GM19438 (cell line): Measurements from ENCODE around the gene SP1.
"Not testable (repeated sequence)": the region's sequence is repeated elsewhere in the genome, so short reads cannot be mapped to it uniquely, and the experiment has no call there.

Experiments
- ATAC-seq: cut with Tn5 transposase; IDR thresholded peaks from one replicate; pipeline ENCODE4 v1.9.1; 2021; ENCODE audit warnings: low read depth; ENCODE audit not compliant: unreplicated experiment

SP1 gene

GRCh38 chr12:53410951-53411350 lies 31.0 kb downstream of the SP1 start:
- ATAC-seq: no peak

GRCh38 chr12:53413485-53414204 lies 33.7 kb downstream of the SP1 start:
- ATAC-seq: no peak

DNA sequence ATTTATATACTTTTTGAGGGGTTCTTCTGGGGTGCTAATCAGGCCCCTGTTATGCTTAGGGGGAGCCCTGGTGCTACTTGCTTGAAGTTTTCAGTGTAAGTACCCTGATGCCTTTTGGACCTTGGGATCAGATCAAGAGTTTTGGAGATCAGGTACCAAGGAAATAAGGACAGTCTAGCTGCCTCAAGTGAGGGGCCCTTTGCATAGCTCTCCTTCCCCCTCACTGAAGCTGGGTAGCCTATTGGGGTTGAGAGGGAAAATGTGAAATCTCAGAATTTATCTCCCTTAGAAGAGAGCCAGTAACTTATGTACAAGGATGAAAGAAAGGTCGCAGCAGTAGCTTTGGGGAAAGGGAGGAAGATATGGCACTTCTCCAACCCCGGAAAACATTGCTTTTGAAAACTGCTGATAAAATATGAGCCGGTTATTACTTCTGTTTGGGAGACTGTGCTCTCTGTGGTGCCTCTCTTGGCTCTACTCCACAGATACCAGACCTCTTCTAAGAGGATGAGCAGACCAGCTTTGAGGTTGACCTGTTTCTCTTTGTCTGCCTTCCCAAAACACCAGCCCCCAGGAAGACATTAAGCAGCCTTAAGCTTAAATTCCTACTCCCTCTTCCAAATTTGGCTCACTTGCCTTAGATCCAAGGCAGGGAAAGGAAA lies 34.9 kb downstream of the SP1 start:
- ATAC-seq: no peak

GRCh38 chr12:53415752-53416389 lies 35.9 kb downstream of the SP1 start:
- not testable (repeated sequence) for ATAC-seq

DNA sequence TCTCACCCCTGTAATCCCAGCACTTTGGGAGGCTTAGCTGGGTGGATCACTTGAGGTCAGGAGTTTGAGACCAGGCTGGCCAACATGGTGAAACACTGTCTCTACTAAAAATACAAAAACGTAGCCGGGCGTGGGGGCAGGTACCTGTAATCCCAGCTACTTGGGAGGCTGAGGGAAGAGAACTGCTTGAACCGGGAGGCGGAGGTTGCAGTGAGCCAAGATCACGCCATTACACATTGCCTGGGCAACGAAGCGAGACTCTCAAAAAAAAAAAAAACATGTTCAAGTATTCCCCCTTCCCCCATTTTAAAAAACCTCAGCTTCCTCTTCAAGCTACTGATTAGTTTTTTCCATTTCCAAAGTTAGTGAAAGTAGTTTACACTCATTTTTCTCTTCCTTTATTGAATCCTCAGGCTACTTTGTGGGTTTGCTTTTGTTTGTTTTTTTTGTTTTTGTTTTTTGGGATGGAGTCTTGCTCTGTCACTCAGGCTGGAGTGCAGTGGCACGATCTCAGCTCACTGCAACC lies 37.4 kb downstream of the SP1 start:
- ATAC-seq: not testable (repeated sequence)

DNA sequence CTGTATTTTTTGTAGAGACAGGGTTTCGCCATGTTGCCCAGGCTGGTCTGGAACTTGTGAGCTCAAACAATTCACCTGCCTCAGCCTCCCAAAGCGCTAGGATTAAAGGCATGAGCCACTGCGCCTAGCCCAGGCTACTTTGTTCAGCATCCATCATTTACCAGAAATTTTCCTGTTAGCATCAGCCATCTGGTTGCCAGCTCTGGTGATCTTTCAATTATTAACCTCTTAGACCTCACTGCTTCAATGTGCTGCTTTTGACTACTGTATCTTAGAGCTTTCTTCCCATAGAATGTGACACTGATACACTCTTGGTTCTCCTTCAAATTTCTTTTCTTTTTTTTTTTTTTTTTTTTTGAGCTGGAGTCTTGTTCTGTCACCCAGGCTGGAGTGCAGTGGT lies 38.2 kb downstream of the SP1 start:
- ATAC-seq: no peak

GRCh38 chr12:53419756-53420155 lies 39.8 kb downstream of the SP1 start:
- ATAC-seq: no peak

- not testable (repeated sequence) for ATAC-seq
Measured at GRCh38 chr12:53422247-53422646, 42.3 kb downstream of the SP1 start.

DNA sequence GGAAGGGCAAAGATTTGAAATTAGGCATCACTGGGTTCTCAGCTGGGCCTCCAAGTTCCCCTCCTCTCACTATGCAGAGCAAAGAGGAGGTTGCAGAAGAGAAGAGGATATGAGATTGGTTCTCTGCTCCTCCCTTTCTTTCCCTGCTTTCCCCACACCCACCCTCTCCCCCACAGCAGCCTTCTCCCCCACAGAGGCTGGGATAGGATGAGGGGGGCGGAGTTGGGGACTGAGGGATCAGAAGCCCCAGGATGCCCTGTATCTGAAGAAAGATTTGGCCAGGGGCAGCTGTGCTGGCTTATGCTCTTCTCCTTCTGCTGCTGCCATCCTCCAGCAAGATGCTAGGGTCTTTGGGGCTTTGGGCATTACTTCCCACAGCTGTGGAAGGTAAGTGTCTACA lies 43.6 kb downstream of the SP1 start, which contains the start of gene AMHR2:
Gene AMHR2 (plus strand): TSS at position 259 of the 400 bp plus-strand sequence. CDS start 80 bp downstream, at position 339.
- ATAC-seq: no peak

- no peak for ATAC-seq
Measured at GRCh38 chr12:53424626-53425514, 44.9 kb downstream of the SP1 start.

GRCh38 chr12:53425515-53426150 lies 45.7 kb downstream of the SP1 start:
- no peak for ATAC-seq

DNA sequence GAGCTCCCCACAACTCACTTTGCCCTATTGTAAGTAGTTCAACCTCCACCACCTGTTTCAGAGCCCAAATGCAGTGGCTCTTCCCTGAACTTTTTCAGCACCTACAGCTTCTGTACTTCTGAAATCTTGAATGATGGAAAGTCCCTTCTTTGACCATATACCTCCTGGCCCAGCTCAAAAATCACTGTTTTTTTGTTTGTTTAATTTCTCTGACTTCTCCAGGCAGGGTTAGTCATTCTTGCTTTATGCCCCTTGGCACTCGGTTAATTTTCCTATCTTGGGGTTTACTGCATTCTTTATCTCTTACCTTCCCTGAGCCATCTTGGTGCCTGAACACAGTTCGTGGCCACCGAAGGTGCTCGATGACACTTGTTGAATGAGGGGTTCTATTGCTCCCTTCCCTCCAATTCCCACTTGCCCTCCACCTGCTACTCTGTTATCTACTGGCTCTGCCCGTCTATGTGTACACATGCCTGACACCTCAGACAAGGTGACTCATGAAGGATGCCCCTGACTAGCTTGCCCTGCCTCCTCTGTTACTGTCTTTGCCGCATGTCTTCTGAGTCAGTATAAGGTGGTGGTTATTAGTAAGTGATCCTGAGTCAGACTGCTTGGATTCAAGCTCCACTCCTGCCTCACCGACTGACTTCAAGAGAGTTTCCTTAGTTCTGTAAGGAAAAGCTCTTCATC lies 48.1 kb downstream of the SP1 start:
- no peak for ATAC-seq

DNA sequence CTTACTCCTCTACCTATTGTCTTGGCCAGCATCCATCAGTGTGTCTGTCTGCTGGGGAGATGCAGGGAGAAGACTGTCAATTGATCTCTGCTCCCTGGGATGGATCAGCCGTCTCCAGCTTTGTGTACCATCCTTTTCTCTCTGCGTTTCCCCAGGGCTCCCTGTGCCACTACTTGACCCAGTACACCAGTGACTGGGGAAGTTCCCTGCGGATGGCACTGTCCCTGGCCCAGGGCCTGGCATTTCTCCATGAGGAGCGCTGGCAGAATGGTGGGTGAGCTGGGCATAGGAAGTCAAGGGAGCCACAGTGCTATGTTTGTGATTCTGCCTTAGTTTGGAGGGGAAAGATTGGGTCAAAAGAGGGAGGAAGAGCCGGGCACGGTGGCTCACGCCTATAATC lies 48.8 kb downstream of the SP1 start:
- ATAC-seq: no peak

DNA sequence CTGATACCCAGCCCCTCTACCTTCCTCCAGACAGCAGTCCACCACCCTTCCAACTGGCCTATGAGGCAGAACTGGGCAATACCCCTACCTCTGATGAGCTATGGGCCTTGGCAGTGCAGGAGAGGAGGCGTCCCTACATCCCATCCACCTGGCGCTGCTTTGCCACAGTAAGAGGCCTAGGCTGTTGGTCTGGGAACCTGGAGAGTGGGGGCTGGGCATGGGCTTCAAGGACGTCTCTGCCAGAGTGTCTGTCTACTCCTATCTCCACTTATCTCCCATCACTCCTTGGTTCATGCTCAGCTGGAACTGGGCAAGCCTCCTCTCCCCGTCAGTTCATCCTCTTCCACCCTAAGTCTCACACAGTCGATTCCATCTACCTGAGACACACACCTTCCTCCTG lies 50.1 kb downstream of the SP1 start:
- ATAC-seq: no peak

GRCh38 chr12:53431187-53431586 lies 51.2 kb downstream of the SP1 start:
- no peak for ATAC-seq

- not testable (repeated sequence) for ATAC-seq
Measured at GRCh38 chr12:53435326-53435725, 55.4 kb downstream of the SP1 start.

- ATAC-seq: not testable (repeated sequence)
Measured at GRCh38 chr12:53439582-53439981, 59.6 kb downstream of the SP1 start.

GRCh38 chr12:53441040-53441833 lies 61.3 kb downstream of the SP1 start, which contains the start of gene PRR13:
PRR13 (plus strand) TSS chr12:53441734; CDS start chr12:53442715, 981 bp downstream.
- peak; percentile 97 for ATAC-seq
